Dedifferentiated amniotic fluid mesenchymal stem cell (primary cell): ENCODE measurements around the gene KIAA0930.

Source experiments
- DNase-seq: peaks from one replicate; pipeline ENCODE4 v3.0.0-alpha.2; 2016; ENCODE audit errors: extremely low spot score

Gene KIAA0930

GRCh38 chr22:45237065-45237990 is 3.4 kb downstream of the KIAA0930 start:
- DNase-seq = no peak

- no peak for DNase-seq
These were observed 4.8 kb downstream of the KIAA0930 start for GRCh38 chr22:45235851-45236342.

GRCh38 chr22:45235101-45235777 is 5.5 kb downstream of the KIAA0930 start:
- no peak for DNase-seq

GRCh38 chr22:45233827-45234226 is 6.9 kb downstream of the KIAA0930 start:
- DNase-seq = no peak

GRCh38 chr22:45233386-45233785 is 7.3 kb downstream of the KIAA0930 start:
- DNase-seq = no peak

GRCh38 chr22:45231293-45231692 is 9.4 kb downstream of the KIAA0930 start:
- no peak for DNase-seq

DNA sequence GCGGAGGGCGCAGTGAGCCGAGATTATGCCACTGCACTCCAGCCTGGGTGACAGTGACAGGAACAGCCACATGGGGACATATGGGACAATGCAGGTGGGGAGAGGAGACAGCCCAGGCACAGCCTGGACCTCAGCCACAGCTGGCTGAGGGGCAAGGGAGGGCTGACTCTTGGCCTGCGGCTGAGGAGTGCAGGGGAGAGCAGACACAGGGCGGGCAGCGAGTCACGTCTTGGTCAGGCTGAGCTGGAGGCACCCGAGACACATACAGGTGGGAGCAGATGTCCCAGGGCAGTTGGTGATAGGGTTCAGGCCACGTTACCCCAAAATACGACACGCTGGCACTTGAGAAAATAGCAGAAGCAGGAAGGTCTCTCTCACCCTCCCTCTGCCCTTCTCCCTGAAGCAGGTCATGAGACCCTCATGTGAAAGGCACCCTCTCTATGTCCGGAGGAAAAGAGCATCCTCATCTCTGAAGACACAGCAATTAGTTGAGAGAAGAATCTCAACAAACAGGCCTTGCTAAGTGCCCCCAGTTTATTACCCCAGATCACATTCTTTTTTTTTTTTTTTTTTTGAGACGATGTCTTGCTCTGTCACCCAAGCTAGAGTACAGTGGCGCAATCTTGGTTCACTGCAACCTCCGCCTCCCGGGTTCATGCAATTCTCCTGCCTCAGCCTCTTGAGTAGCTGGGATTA is 10.5 kb downstream of the KIAA0930 start:
- no peak for DNase-seq

DNA sequence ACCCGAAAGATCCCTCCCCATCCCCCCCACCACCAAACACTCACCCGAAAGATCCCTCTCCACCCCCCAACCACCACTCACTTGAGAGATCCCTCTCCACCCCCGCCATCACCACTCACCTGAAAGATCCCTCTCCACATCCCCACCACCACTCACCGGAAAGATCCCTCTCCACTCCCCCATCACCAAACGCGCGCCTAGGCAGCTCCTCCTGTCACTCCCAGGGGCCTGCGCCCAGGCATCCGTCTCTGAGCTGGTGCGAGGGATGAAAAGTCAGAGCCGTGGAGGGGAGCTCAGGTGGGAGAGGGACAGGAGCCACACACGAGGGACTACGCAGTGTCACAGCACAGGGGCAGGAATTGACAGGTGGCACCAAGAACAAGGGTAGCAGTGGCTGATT is 11.5 kb downstream of the KIAA0930 start:
- no peak for DNase-seq

DNA sequence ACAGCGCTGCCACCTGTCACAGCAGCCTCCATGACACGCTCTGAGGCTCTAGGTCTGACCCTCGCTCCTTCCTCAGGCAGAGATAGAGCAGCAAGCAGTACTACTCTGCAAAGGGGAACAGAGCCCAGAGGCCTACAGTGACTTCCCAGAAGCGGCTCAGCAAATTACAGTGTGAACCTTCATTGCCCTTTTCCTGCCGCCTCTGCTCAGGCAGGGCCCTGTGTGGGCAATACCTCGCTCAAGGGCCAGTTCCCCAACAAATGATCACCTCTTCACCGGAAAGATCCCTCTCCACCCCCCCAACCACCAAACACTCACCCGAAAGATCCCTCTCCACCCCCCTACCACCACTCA is 12.3 kb downstream of the KIAA0930 start:
- no peak for DNase-seq

GRCh38 chr22:45227645-45228400 is 12.9 kb downstream of the KIAA0930 start:
- no peak for DNase-seq

- peak; percentile 28 for DNase-seq
These were observed 14.0 kb downstream of the KIAA0930 start for GRCh38 chr22:45226503-45227186.

DNA sequence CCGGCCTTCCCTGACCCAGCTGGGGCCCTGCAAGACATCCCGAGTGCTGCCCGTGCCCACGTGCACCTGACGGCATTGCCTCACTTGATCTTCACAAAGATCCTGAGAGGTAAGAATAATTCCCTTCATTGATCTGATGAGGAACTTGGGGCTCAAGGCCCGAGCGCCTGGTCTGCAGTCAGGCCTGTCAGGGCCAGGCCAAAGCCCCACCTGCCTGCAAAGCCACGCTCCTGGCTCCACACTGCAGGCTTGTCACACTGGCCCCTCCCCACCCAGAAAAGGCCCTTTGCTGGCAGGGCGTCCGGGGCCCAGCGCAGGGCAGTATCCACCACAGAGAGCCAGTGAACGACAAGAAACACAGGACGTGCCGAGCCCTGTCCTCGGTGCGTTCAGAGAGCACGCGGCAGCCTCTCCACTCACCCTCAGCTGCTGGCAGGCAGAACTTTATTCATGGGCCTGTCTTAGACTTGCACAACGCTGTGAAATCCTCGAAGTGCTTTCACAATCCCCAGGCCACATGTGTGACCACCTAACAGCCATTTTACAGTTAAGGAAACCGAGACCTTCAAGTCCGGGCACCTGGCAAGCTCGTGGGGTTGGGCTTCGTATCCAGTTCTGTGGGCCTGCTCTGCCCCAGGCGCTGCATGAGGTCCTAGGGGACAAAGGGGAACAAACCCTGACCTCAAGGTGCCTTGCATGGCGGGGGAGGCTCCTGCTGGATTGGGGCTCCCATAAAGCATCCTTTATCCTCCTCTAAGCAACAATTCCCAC is 14.8 kb downstream of the KIAA0930 start:
- DNase-seq = no peak

- DNase-seq = no peak
These were observed 15.5 kb downstream of the KIAA0930 start for GRCh38 chr22:45224988-45225731.

DNA sequence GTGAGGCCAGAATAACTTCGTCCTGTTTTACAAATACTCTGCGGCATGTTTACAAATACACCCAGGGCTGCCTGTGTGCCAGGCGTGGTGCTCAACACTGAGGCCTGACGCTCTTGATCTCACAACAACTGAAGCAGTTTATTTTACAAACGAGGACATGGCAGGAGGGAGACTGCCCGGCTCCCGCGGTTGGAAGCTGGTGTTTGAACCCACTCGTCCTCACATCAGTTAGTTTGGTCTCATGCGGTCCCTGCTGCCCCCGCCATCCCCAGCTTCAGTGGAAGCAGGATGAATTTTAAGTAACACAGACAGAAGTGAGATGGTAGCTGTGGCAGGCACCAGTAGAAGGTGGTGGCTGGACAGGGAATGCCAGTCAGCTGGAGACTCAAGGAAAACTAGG is 16.4 kb downstream of the KIAA0930 start:
- DNase-seq = no peak

DNA sequence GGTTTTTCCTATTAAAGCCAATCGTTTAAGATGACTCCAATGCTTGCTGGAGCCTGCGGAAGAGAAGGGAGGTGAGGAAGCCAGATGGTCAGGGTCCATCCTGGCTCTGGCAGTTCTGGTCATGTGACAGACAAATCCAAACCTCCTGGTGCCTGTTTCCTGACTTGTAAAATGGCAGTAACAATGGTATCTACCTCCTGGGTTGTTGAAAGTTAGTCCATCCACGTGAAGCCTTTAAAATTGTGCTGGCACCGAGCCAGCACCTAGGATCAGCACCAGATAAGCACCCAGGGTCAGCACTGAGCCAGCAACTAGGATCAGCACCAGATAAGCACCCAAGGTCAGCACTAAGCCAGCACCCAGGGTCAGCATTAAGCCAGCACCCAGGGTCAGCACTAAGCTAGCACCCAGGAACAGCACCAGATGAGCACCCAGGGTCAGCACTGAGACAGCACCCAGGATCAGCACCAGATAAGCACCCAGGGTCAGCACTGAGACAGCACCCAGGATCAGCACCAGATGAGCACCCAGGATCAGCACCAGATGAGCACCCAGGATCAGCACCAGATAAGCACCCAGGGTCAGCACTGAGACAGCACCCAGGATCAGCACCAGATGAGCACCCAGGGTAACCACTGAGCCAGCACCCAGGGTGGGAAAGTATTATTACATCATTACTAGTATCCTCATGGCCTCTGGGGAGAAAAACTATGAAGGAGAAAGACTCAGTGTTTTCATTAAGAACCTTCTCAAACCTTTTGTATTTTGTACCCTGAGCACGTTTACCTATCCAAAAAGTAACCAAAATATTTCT is 17.2 kb downstream of the KIAA0930 start:
- no peak for DNase-seq

DNA sequence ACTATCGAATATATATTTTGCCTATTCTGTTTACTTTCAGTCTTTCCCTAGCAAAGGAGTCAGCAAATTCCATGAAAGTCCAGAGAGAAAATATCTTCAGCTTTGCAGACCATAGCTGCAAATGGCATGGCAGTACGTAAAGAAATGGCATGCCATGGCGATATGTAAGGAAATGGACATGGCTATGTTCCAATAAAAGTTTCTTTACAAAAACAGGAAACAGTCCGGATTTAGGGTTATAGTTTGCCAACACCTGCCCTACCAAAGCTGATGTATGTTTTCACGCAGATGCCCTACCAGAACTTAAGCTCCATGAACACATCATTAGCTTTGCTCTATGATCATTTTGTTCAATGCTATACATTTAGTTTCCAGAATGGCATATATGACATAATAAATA is 19.5 kb downstream of the KIAA0930 start:
- DNase-seq = no peak

GRCh38 chr22:45218976-45219375 is 21.7 kb downstream of the KIAA0930 start:
- DNase-seq = no peak

GRCh38 chr22:45217806-45218205 is 22.9 kb downstream of the KIAA0930 start:
- DNase-seq = no peak

GRCh38 chr22:45217345-45217744 is 23.3 kb downstream of the KIAA0930 start:
- DNase-seq = no peak
